HEK293 (cell line): Measurements from ENCODE around the gene KIF26B.
"Not testable (repeated sequence)": the region's sequence is repeated elsewhere in the genome, so short reads cannot be mapped to it uniquely, and the experiment has no call there.

ENCODE experiments used
- CTCF ChIA-PET: fragments of 350-600 bp; formaldehyde crosslinking; extraction: SDS; loops from one replicate; lab custom pipeline; 2021; ENCODE audit warnings: antibody characterized with exemption; lab: Yijun Ruan, JAX
- POLR2A ChIA-PET: fragments of 300-600 bp; formaldehyde crosslinking; extraction: SDS; loops from one replicate; lab custom pipeline; 2020; ENCODE audit warnings: antibody characterized with exemption, inconsistent platforms; lab: Yijun Ruan, JAX
- H3K27ac ChIP-seq: fragments of 200-500 bp; sonication (Bioruptor generic); 2 replicates; pipeline ENCODE4 v1.5.1; 2014; ENCODE audit warnings: low read depth, low read length, control low read depth, inconsistent platforms; ENCODE audit errors: extremely low read depth
- H3K36me3 ChIP-seq, 2 experiments: fragments of 200-500 bp in 1 of 2; sonication (Bioruptor generic) in 1 of 2; 1 replicate in 1 of 2; 2 replicates in 1 of 2; pipeline ENCODE4 v1.5.1; 2014 to 2017; ENCODE audit warnings: inconsistent platforms in 2 of 2, low read length in 2 of 2; ENCODE audit not compliant: control insufficient read depth in 2 of 2, insufficient read depth in 1 of 2
- H3K4me1 ChIP-seq: fragments of 200-500 bp; sonication (Bioruptor generic); 2 replicates; pipeline ENCODE4 v1.5.1; 2014; ENCODE audit warnings: mild to moderate bottlenecking, low read length, inconsistent platforms; ENCODE audit not compliant: control insufficient read depth, insufficient read depth
- H3K4me3 ChIP-seq: 2 replicates; pipeline ENCODE4 v1.5.1; 2011; ENCODE audit warnings: low read depth, mild to moderate bottlenecking, control low read depth, low read length, moderate library complexity
- H3K9me3 ChIP-seq: fragments of 200-500 bp; sonication (Bioruptor generic); 2 replicates; pipeline ENCODE4 v1.5.1; 2014; ENCODE audit warnings: low read depth, low read length, inconsistent platforms; ENCODE audit not compliant: control insufficient read depth, insufficient read depth
- GLI2 ChIP-seq: fragments of 450-650 bp; formaldehyde crosslinking; IDR thresholded peaks from 2 replicates; pipeline ENCODE4; 2017; ENCODE audit warnings: missing biosample characterization, missing genetic modification characterization, low read depth, borderline replicate concordance
- KLF16 ChIP-seq: fragments of 450-650 bp; formaldehyde crosslinking; IDR thresholded peaks from 2 replicates; pipeline ENCODE4 v1.5.1; 2017; ENCODE audit warnings: missing biosample characterization, missing genetic modification characterization
- MEIS1 ChIP-seq: sonication (generic); formaldehyde crosslinking; IDR thresholded peaks from 2 replicates; pipeline ENCODE4 v1.8.1; 2022; ENCODE audit warnings: missing genetic modification reagents, mild to moderate bottlenecking, borderline replicate concordance
- OVOL3 ChIP-seq: fragments of 450-650 bp; formaldehyde crosslinking; IDR thresholded peaks from 2 replicates; pipeline ENCODE4 v1.5.1; 2016; ENCODE audit warnings: missing biosample characterization, missing genetic modification characterization
- RBAK ChIP-seq: fragments of 450-650 bp; formaldehyde crosslinking; IDR thresholded peaks from 2 replicates; pipeline ENCODE4 v1.5.1; 2016; ENCODE audit warnings: missing biosample characterization, missing genetic modification characterization
- TRIM28 ChIP-seq: IDR thresholded peaks from 2 replicates; pipeline ENCODE4 v1.6.1; 2011; ENCODE audit warnings: low read length, control low read depth, borderline replicate concordance
- ZFP41 ChIP-seq: fragments of 450-650 bp; formaldehyde crosslinking; IDR thresholded peaks from 2 replicates; pipeline ENCODE4 v1.5.1; 2016; ENCODE audit warnings: missing biosample characterization, missing genetic modification characterization, borderline replicate concordance
- ZNF155 ChIP-seq: fragments of 450-650 bp; formaldehyde crosslinking; IDR thresholded peaks from 2 replicates; pipeline ENCODE4 v1.5.1; 2016; ENCODE audit warnings: missing biosample characterization, missing genetic modification characterization
- ZNF211 ChIP-seq: fragments of 450-650 bp; formaldehyde crosslinking; IDR thresholded peaks from 2 replicates; pipeline ENCODE4 v1.5.1; 2016; ENCODE audit warnings: low read depth, missing biosample characterization, missing genetic modification characterization
- ZNF37A ChIP-seq: fragments of 450-650 bp; IDR thresholded peaks from 2 replicates; pipeline ENCODE4 v1.5.1; 2018; ENCODE audit warnings: missing biosample characterization, missing genetic modification characterization
- ZNF521 ChIP-seq: fragments of 450-650 bp; formaldehyde crosslinking; IDR thresholded peaks from 2 replicates; pipeline ENCODE4 v1.5.1; 2017; ENCODE audit warnings: missing biosample characterization, mild to moderate bottlenecking, missing genetic modification characterization
- ZNF600 ChIP-seq: fragments of 450-650 bp; formaldehyde crosslinking; IDR thresholded peaks from 2 replicates; pipeline ENCODE4 v1.5.1; 2016; ENCODE audit warnings: missing biosample characterization, missing genetic modification characterization
- ZNF670 ChIP-seq: fragments of 450-650 bp; formaldehyde crosslinking; IDR thresholded peaks from 2 replicates; pipeline ENCODE4 v1.5.1; 2016; ENCODE audit warnings: missing biosample characterization, missing genetic modification characterization, low read depth
- ZNF830 ChIP-seq: fragments of 450-650 bp; IDR thresholded peaks from 2 replicates; pipeline ENCODE4 v1.5.0; 2018; ENCODE audit warnings: missing biosample characterization, missing genetic modification characterization, low read depth, mild to moderate bottlenecking, moderate library complexity
- TF ChIP-seq, protein P1 (sequence below): fragments of 450-650 bp; formaldehyde crosslinking; IDR thresholded peaks from 2 replicates; pipeline ENCODE4 v1.5.1; 2017; ENCODE audit warnings: missing biosample characterization, missing genetic modification characterization
- TF ChIP-seq, protein P2 (sequence below): fragments of 450-650 bp; formaldehyde crosslinking; IDR thresholded peaks from 2 replicates; pipeline ENCODE4 v1.5.1; 2016; ENCODE audit warnings: missing biosample characterization, missing genetic modification characterization
- TF ChIP-seq, protein P3 (sequence below): fragments of 450-650 bp; formaldehyde crosslinking; conservative IDR thresholded peaks from 2 replicates; pipeline ENCODE4 v1.5.1; 2016; ENCODE audit warnings: low read depth, missing biosample characterization, missing genetic modification characterization
- TF ChIP-seq, protein P4 (sequence below): fragments of 450-650 bp; formaldehyde crosslinking; IDR thresholded peaks from 2 replicates; pipeline ENCODE4 v1.5.1; 2017; ENCODE audit warnings: missing biosample characterization, missing genetic modification characterization
- TF ChIP-seq, protein P5 (sequence below): fragments of 450-650 bp; formaldehyde crosslinking; IDR thresholded peaks from 2 replicates; pipeline ENCODE4 v1.5.1; 2017; ENCODE audit warnings: missing biosample characterization, missing genetic modification characterization
- TF ChIP-seq, protein P6 (sequence below): fragments of 450-650 bp; formaldehyde crosslinking; IDR thresholded peaks from 2 replicates; pipeline ENCODE4 v1.5.1; 2016; ENCODE audit warnings: missing biosample characterization, missing genetic modification characterization, borderline replicate concordance

Gene KIF26B

DNA sequence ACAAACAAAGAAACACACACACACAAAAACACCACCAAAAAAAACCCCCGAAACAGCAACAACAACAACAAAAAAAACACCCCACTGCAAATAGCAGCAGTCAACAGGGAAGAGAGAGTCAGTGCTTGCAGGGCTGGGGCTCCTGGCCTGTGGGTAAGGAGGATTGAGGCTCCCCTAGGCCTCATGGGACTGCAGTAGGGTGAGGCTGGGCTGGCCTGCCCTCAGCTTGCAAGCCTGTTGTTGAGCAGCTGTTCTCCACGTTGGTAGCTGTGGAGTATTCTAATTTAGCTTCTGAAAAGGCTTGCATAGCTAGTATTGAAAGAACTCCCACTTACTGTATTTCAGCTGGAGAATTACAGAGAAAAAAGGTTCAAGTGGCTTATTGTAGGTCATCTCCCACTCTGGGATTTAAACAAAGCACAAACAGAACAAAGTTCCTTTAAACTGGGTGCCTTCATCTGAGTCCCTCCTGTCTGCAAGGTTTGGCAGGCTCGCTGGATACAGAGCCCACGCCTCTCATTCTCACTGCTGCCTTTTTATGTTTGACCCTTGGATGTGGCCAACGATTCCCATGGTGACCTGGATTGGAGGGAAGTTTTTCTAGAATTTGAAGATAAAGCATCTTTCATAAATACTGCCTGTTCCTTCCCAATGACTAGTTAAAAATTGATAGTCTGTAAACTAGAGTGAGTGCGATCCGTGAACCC, 247.2 kb downstream of the KIF26B start (continued):
- TF ChIP-seq, protein P1, sequence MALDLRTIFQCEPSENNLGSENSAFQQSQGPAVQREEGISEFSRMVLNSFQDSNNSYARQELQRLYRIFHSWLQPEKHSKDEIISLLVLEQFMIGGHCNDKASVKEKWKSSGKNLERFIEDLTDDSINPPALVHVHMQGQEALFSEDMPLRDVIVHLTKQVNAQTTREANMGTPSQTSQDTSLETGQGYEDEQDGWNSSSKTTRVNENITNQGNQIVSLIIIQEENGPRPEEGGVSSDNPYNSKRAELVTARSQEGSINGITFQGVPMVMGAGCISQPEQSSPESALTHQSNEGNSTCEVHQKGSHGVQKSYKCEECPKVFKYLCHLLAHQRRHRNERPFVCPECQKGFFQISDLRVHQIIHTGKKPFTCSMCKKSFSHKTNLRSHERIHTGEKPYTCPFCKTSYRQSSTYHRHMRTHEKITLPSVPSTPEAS (tag by site-specific recombination) = no peak
- TF ChIP-seq GLI2 (tag by site-specific recombination) (no peak), ZNF600 (tag by site-specific recombination) (no peak), ZFP41 (tag by site-specific recombination) (no peak), ZNF211 (no peak), ZNF830 (no peak)
- TF ChIP-seq, protein P2, sequence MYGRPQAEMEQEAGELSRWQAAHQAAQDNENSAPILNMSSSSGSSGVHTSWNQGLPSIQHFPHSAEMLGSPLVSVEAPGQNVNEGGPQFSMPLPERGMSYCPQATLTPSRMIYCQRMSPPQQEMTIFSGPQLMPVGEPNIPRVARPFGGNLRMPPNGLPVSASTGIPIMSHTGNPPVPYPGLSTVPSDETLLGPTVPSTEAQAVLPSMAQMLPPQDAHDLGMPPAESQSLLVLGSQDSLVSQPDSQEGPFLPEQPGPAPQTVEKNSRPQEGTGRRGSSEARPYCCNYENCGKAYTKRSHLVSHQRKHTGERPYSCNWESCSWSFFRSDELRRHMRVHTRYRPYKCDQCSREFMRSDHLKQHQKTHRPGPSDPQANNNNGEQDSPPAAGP (tag by site-specific recombination) = no peak
- TF ChIP-seq, protein P3, sequence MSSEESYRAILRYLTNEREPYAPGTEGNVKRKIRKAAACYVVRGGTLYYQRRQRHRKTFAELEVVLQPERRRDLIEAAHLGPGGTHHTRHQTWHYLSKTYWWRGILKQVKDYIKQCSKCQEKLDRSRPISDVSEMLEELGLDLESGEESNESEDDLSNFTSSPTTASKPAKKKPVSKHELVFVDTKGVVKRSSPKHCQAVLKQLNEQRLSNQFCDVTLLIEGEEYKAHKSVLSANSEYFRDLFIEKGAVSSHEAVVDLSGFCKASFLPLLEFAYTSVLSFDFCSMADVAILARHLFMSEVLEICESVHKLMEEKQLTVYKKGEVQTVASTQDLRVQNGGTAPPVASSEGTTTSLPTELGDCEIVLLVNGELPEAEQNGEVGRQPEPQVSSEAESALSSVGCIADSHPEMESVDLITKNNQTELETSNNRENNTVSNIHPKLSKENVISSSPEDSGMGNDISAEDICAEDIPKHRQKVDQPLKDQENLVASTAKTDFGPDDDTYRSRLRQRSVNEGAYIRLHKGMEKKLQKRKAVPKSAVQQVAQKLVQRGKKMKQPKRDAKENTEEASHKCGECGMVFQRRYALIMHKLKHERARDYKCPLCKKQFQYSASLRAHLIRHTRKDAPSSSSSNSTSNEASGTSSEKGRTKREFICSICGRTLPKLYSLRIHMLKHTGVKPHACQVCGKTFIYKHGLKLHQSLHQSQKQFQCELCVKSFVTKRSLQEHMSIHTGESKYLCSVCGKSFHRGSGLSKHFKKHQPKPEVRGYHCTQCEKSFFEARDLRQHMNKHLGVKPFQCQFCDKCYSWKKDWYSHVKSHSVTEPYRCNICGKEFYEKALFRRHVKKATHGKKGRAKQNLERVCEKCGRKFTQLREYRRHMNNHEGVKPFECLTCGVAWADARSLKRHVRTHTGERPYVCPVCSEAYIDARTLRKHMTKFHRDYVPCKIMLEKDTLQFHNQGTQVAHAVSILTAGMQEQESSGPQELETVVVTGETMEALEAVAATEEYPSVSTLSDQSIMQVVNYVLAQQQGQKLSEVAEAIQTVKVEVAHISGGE (tag by site-specific recombination) = no peak
- TF ChIP-seq, all 188 proteins: peak for 0

DNA sequence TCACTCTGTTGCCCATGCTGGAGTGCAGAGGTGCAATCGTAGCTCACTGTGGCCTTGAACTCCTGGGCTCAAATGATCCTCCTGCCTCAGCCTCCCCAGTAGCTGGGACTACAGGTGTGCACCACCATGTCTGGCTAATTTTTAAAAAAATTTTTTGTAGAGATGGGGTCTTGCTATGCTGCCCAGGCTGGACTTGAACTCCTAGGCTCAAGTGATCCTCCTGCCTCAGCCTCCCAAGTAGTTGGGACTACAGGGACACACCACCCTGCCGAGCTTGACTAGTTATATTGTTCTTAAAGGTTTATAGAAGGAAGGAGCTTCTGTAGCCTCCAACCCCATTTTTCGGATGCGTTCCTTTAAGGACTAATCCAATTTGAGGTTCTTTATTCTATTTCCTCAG, 248.2 kb downstream of the KIF26B start:
- CTCF ChIA-PET = interaction anchor here (0.6 kb wide), 1 partner anchor 1152 kb away, joined by 3 read pairs; no protein-coding TSS in a partner anchor
- H3K36me3 ChIP-seq, H3K4me1 ChIP-seq, H3K27ac ChIP-seq, H3K9me3 ChIP-seq, H3K4me3 ChIP-seq, POLR2A ChIA-PET: not testable (repeated sequence)

DNA sequence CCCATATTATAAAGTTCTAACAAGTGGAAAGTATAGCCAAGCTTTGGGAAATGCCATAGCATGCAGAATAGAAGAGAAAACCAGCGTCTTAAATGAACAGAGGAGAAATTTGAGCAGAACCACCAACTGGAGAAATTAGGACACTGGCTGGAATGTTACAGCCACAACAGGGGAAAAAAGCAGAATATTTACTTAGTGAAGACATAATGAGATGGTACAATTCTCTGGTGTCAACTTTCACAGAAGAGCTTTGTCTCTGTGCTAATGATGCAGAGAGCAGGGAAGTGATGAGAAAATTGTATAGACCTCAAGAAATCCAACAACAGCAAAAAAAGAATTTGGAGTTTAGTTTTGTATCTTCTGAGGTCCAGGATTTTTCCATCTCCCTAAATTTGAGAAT, 249.7 kb downstream of the KIF26B start:
- ChIA-PET POLR2A (no interaction called here), CTCF (interaction anchor here (0.5 kb wide), 1 partner anchor 27 kb away, joined by 4 read pairs; no protein-coding TSS in a partner anchor)
- no peaks in the 10 kb centered on the region for H3K9me3 ChIP-seq
- no peak overlapping the region for H3K27ac ChIP-seq
- no peak overlapping the region for H3K4me3 ChIP-seq
- no peaks in the 10 kb centered on the region for H3K36me3 ChIP-seq
- H3K4me1 ChIP-seq = no peaks in the 10 kb centered on the region
- TF ChIP-seq TRIM28 = no peak
- TF ChIP-seq, protein P4, sequence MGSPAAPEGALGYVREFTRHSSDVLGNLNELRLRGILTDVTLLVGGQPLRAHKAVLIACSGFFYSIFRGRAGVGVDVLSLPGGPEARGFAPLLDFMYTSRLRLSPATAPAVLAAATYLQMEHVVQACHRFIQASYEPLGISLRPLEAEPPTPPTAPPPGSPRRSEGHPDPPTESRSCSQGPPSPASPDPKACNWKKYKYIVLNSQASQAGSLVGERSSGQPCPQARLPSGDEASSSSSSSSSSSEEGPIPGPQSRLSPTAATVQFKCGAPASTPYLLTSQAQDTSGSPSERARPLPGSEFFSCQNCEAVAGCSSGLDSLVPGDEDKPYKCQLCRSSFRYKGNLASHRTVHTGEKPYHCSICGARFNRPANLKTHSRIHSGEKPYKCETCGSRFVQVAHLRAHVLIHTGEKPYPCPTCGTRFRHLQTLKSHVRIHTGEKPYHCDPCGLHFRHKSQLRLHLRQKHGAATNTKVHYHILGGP (tag by site-specific recombination) = no peak
- TF ChIP-seq KLF16 (tag by site-specific recombination) = no peak
- TF ChIP-seq, protein P5, sequence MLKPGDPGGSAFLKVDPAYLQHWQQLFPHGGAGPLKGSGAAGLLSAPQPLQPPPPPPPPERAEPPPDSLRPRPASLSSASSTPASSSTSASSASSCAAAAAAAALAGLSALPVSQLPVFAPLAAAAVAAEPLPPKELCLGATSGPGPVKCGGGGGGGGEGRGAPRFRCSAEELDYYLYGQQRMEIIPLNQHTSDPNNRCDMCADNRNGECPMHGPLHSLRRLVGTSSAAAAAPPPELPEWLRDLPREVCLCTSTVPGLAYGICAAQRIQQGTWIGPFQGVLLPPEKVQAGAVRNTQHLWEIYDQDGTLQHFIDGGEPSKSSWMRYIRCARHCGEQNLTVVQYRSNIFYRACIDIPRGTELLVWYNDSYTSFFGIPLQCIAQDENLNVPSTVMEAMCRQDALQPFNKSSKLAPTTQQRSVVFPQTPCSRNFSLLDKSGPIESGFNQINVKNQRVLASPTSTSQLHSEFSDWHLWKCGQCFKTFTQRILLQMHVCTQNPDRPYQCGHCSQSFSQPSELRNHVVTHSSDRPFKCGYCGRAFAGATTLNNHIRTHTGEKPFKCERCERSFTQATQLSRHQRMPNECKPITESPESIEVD (tag by site-specific recombination) = no peak
- TF ChIP-seq, protein P6, sequence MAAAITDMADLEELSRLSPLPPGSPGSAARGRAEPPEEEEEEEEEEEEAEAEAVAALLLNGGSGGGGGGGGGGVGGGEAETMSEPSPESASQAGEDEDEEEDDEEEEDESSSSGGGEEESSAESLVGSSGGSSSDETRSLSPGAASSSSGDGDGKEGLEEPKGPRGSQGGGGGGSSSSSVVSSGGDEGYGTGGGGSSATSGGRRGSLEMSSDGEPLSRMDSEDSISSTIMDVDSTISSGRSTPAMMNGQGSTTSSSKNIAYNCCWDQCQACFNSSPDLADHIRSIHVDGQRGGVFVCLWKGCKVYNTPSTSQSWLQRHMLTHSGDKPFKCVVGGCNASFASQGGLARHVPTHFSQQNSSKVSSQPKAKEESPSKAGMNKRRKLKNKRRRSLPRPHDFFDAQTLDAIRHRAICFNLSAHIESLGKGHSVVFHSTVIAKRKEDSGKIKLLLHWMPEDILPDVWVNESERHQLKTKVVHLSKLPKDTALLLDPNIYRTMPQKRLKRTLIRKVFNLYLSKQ = no peak
- no peak for TF ChIP-seq MEIS1 (CRISPR knock-in tag)
- TF ChIP-seq ZNF521 = no peak
- TF ChIP-seq ZNF670 = no peak
- no peak for TF ChIP-seq RBAK (tag by site-specific recombination)
- TF ChIP-seq ZNF155 (tag by site-specific recombination) = no peak
- TF ChIP-seq ZNF37A (tag by site-specific recombination) = no peak
- no peak for TF ChIP-seq OVOL3 (tag by site-specific recombination)
